Measurements from ENCODE around the gene C19orf47.

C19orf47 gene

GRCh38 chr19:40314656-40315055, 33.5 kb downstream of the C19orf47 start:
- Histone ChIP-seq H2AFZ (ENCODE audit: low read length) (no peak overlapping the region), H3K9ac (ENCODE audit: low read depth, low read length, poor library complexity, severe bottlenecking) (no peak overlapping the region), H3K4me2 (ENCODE audit: low read depth, low read length, poor library complexity, severe bottlenecking) (no peak overlapping the region), H4K20me1 (ENCODE audit: insufficient read depth, low read length, poor library complexity, severe bottlenecking) (no peaks in the 10 kb centered on the region), H3K9me2 (replicated peaks; ENCODE audit: low read depth, low read length) (no peaks in the 10 kb centered on the region), H3K27me3 (ENCODE audit: insufficient read depth, low read length, poor library complexity, severe bottlenecking) (no peaks in the 10 kb centered on the region), H3K79me2 (ENCODE audit: insufficient read depth, low read length) (no peaks in the 10 kb centered on the region), H3K4me3 (ENCODE audit: low read length, poor library complexity, severe bottlenecking) (no peak overlapping the region), H3K36me3 (ENCODE audit: insufficient read depth, low read length) (no peaks in the 10 kb centered on the region), H3F3A (ENCODE audit: low read depth) (no peaks in the 10 kb centered on the region), H3K9me3 (ENCODE audit: insufficient read depth, low read depth, low read length) (no peaks in the 10 kb centered on the region), H3K4me1 (ENCODE audit: insufficient read depth, low read length, poor library complexity, severe bottlenecking) (peaks cover 6% of the 10 kb centered on the region)
- no peak for TF ChIP-seq EZH2phosphoT487 (IDR thresholded peaks at IDR 0.05; ENCODE audit: borderline replicate concordance)
- no peak for TF ChIP-seq CTCF (conservative IDR thresholded peaks at IDR 0.05; ENCODE audit: low read length)

- TF ChIP-seq EZH2phosphoT487 (IDR thresholded peaks at IDR 0.05; ENCODE audit: borderline replicate concordance), result no peak
- no peaks in the 10 kb centered on the region for H3K27me3 ChIP-seq (ENCODE audit: insufficient read depth, low read length, poor library complexity, severe bottlenecking)
- no peaks in the 10 kb centered on the region for H3K36me3 ChIP-seq (ENCODE audit: insufficient read depth, low read length)
- no peak overlapping the region for H3K4me3 ChIP-seq (ENCODE audit: low read length, poor library complexity, severe bottlenecking)
- H4K20me1 ChIP-seq (ENCODE audit: insufficient read depth, low read length, poor library complexity, severe bottlenecking), result no peaks in the 10 kb centered on the region
- no peaks in the 10 kb centered on the region for H3K79me2 ChIP-seq (ENCODE audit: insufficient read depth, low read length)
- H3K4me1 ChIP-seq (ENCODE audit: insufficient read depth, low read length, poor library complexity, severe bottlenecking), result peaks cover 6% of the 10 kb centered on the region
- H3K9me3 ChIP-seq (ENCODE audit: insufficient read depth, low read depth, low read length), result no peaks in the 10 kb centered on the region
- no peak overlapping the region for H2AFZ ChIP-seq (ENCODE audit: low read length)
- no peak overlapping the region for H3K9ac ChIP-seq (ENCODE audit: low read depth, low read length, poor library complexity, severe bottlenecking)
- H3K9me2 ChIP-seq (replicated peaks; ENCODE audit: low read depth, low read length), result no peaks in the 10 kb centered on the region
- no peak overlapping the region for H3K4me2 ChIP-seq (ENCODE audit: low read depth, low read length, poor library complexity, severe bottlenecking)
- no peaks in the 10 kb centered on the region for H3F3A ChIP-seq (ENCODE audit: low read depth)
These were observed 34.8 kb downstream of the C19orf47 start for GRCh38 chr19:40313229-40313983.

GRCh38 chr19:40312533-40312932, 35.7 kb downstream of the C19orf47 start:
- no peaks in the 10 kb centered on the region for H3K9me3 ChIP-seq (ENCODE audit: insufficient read depth, low read depth, low read length)
- no peak overlapping the region for H3K9ac ChIP-seq (ENCODE audit: low read depth, low read length, poor library complexity, severe bottlenecking)
- no peaks in the 10 kb centered on the region for H3K36me3 ChIP-seq (ENCODE audit: insufficient read depth, low read length)
- H3K4me1 ChIP-seq (ENCODE audit: insufficient read depth, low read length, poor library complexity, severe bottlenecking), result peaks cover 6% of the 10 kb centered on the region
- no peaks in the 10 kb centered on the region for H3K27me3 ChIP-seq (ENCODE audit: insufficient read depth, low read length, poor library complexity, severe bottlenecking)
- H2AFZ ChIP-seq (ENCODE audit: low read length), result no peak overlapping the region
- H4K20me1 ChIP-seq (ENCODE audit: insufficient read depth, low read length, poor library complexity, severe bottlenecking), result no peaks in the 10 kb centered on the region
- H3K4me3 ChIP-seq (ENCODE audit: low read length, poor library complexity, severe bottlenecking), result no peak overlapping the region
- H3K79me2 ChIP-seq (ENCODE audit: insufficient read depth, low read length), result no peaks in the 10 kb centered on the region
- H3F3A ChIP-seq (ENCODE audit: low read depth), result no peaks in the 10 kb centered on the region
- H3K4me2 ChIP-seq (ENCODE audit: low read depth, low read length, poor library complexity, severe bottlenecking), result peak overlapping the region; percentile 5
- H3K9me2 ChIP-seq (replicated peaks; ENCODE audit: low read depth, low read length), result no peaks in the 10 kb centered on the region
- TF ChIP-seq EZH2phosphoT487 (IDR thresholded peaks at IDR 0.05; ENCODE audit: borderline replicate concordance) (no peak), CTCF (conservative IDR thresholded peaks at IDR 0.05; ENCODE audit: low read length) (peak; percentile 58)

- no peak overlapping the region for H2AFZ ChIP-seq (ENCODE audit: low read length)
- no peak overlapping the region for H3K4me3 ChIP-seq (ENCODE audit: low read length, poor library complexity, severe bottlenecking)
- H3K4me2 ChIP-seq (ENCODE audit: low read depth, low read length, poor library complexity, severe bottlenecking), result no peak overlapping the region
- TF ChIP-seq CTCF (conservative IDR thresholded peaks at IDR 0.05; ENCODE audit: low read length), result no peak
- no peak for TF ChIP-seq EZH2phosphoT487 (IDR thresholded peaks at IDR 0.05; ENCODE audit: borderline replicate concordance)
- no peaks in the 10 kb centered on the region for H3K9me2 ChIP-seq (replicated peaks; ENCODE audit: low read depth, low read length)
- H3K27me3 ChIP-seq (ENCODE audit: insufficient read depth, low read length, poor library complexity, severe bottlenecking), result no peaks in the 10 kb centered on the region
- H3K4me1 ChIP-seq (ENCODE audit: insufficient read depth, low read length, poor library complexity, severe bottlenecking), result peaks cover 6% of the 10 kb centered on the region
- no peaks in the 10 kb centered on the region for H3K79me2 ChIP-seq (ENCODE audit: insufficient read depth, low read length)
- no peaks in the 10 kb centered on the region for H3K36me3 ChIP-seq (ENCODE audit: insufficient read depth, low read length)
- H3K9ac ChIP-seq (ENCODE audit: low read depth, low read length, poor library complexity, severe bottlenecking), result no peak overlapping the region
- no peaks in the 10 kb centered on the region for H4K20me1 ChIP-seq (ENCODE audit: insufficient read depth, low read length, poor library complexity, severe bottlenecking)
- H3K9me3 ChIP-seq (ENCODE audit: insufficient read depth, low read depth, low read length), result no peaks in the 10 kb centered on the region
- H3F3A ChIP-seq (ENCODE audit: low read depth), result no peaks in the 10 kb centered on the region
These were observed 38.5 kb downstream of the C19orf47 start for GRCh38 chr19:40309666-40310065.

Measured in Loucy (cell line).